Prostate gland (tissue), 2 donors: ENCODE measurements around the gene FMN2. TPM values are rescaled to one million over a fixed set of nuclear protein-coding genes. Genes with fewer than 3 reads are reported as not detected.
"Not testable (repeated sequence)": the region's sequence is repeated elsewhere in the genome, so short reads cannot be mapped to it uniquely, and the experiment has no call there.

ENCODE experiments used
- DNase-seq: peaks from one replicate; pipeline ENCODE4 v3.0.0-alpha.2; 2019; ENCODE audit warnings: low spot score
- H3K27ac ChIP-seq, 2 donors: fragments of 200-600 bp; sonication (generic); 2 replicates each; pipeline ENCODE4 v1.5.1; 2017 to 2019
- H3K27me3 ChIP-seq: fragments of 200-600 bp; sonication (generic); replicated peaks from 2 replicates; pipeline ENCODE4 v1.5.1; 2019; ENCODE audit not compliant: insufficient read depth
- H3K36me3 ChIP-seq, 2 donors: fragments of 200-600 bp; sonication (generic); 1 replicate in 1 of 2; 2 replicates in 1 of 2; pipeline versions ENCODE4 v1.5.1 to v1.8.1; 2017 to 2019
- H3K4me1 ChIP-seq: fragments of 200-600 bp; sonication (generic); replicated peaks from 2 replicates; pipeline ENCODE4 v1.5.1; 2019
- H3K4me3 ChIP-seq, 2 donors: fragments of 200-600 bp; sonication (generic); 2 replicates each; pipeline ENCODE4 v1.5.1; 2017 to 2019
- H3K9me3 ChIP-seq: fragments of 200-600 bp; sonication (generic); 2 replicates; pipeline ENCODE4 v1.5.1; 2017
- CTCF ChIP-seq, 4 experiments: fragments of 200-600 bp in 2 of 4; fragments of 450-650 bp in 2 of 4; sonication (generic) in 2 of 4; IDR thresholded peaks; 1 replicate in 3 of 4; 2 replicates in 1 of 4; pipeline ENCODE4 v1.5.1; 2016 to 2019; ENCODE audit warnings: antibody characterized with exemption in 4 of 4, mild to moderate bottlenecking in 2 of 4, moderate library complexity in 2 of 4
- POLR2A ChIP-seq: fragments of 450-650 bp; IDR thresholded peaks from one replicate; pipeline ENCODE4 v1.6.1; 2016; ENCODE audit warnings: antibody characterized with exemption, mild to moderate bottlenecking
- POLR2AphosphoS5 ChIP-seq: sonication (generic); formaldehyde crosslinking; IDR thresholded peaks from one replicate; pipeline ENCODE4 v1.6.1; 2017; ENCODE audit warnings: antibody characterized with exemption
- WGBS: methylation state at CpG from one replicate; pipeline ENCODE4 v1.1.5; 2018; 5-methylcytosine and 5-hydroxymethylcytosine counted together
- intact Hi-C: fragments of 100-400 bp; cut with DNase I; formaldehyde crosslinking; loops from one replicate; pipeline ENCODE4 v1.14.2; 2022
- total RNA-seq, 2 donors: library from RNA; depleted of rRNA; stranded (reverse); fragments of >200 nt; gene quantifications; one replicate each; pipeline ENCODE4 v1.1.0, GENCODE V29; 2016

Gene FMN2
- total RNA-seq, 2 donors from 2014 or later = 0.27 to 4.8 TPM

- intact Hi-C loops = no loop called here
- no peaks in the 10 kb centered on the region for H3K27me3 ChIP-seq
- TF ChIP-seq CTCF (IDR thresholded peaks at IDR 0.05) (no peak), POLR2AphosphoS5 (no peak)
- no peaks in the 10 kb centered on the region for H3K9me3 ChIP-seq
- H3K4me1 ChIP-seq = no peaks in the 10 kb centered on the region
- H3K27ac ChIP-seq = no peak overlapping the region
- 84% methylated on average over 6 of the region's 6 CpGs for WGBS
- DNase-seq = no peak
- no peak overlapping the region for H3K4me3 ChIP-seq
- H3K36me3 ChIP-seq = no peaks in the 10 kb centered on the region
Observed at GRCh38 chr1:240414237-240414636, 322.6 kb downstream of the FMN2 start.

- H3K4me1 ChIP-seq, H3K9me3 ChIP-seq, H3K27me3 ChIP-seq, intact Hi-C loops, DNase-seq, H3K4me3 ChIP-seq, H3K36me3 ChIP-seq, H3K27ac ChIP-seq: not testable (repeated sequence)
- 94% methylated on average over 1 of the region's 1 CpG for WGBS
Observed at GRCh38 chr1:240415011-240415410, 323.3 kb downstream of the FMN2 start.

- Histone ChIP-seq H3K27ac (no peak overlapping the region), H3K9me3 (no peaks in the 10 kb centered on the region), H3K27me3 (no peaks in the 10 kb centered on the region), H3K36me3 (no peaks in the 10 kb centered on the region), H3K4me1 (no peaks in the 10 kb centered on the region), H3K4me3 (no peak overlapping the region)
- intact Hi-C loops = no loop called here
- TF ChIP-seq POLR2A = no peak
- WGBS = 60% methylated on average over 4 of the region's 4 CpGs
- DNase-seq = no peak
Observed at GRCh38 chr1:240415532-240415931, 323.8 kb downstream of the FMN2 start.

- WGBS = 51% methylated on average over 2 of the region's 2 CpGs
- no peak for DNase-seq
- Histone ChIP-seq H3K27ac (no peak overlapping the region), H3K4me1 (no peaks in the 10 kb centered on the region), H3K9me3 (no peaks in the 10 kb centered on the region), H3K27me3 (no peaks in the 10 kb centered on the region), H3K4me3 (no peak overlapping the region), H3K36me3 (no peaks in the 10 kb centered on the region)
- intact Hi-C loops = no loop called here
- TF ChIP-seq POLR2A (no peak), CTCF (IDR thresholded peaks at IDR 0.05) (no peak)
Observed at GRCh38 chr1:240417317-240417716, 325.6 kb downstream of the FMN2 start.

GRCh38 chr1:240420766-240421165 is 329.1 kb downstream of the FMN2 start:
- intact Hi-C loops = no loop called here
- TF ChIP-seq POLR2AphosphoS5 (no peak), POLR2A (no peak), CTCF (IDR thresholded peaks at IDR 0.05) (no peak)
- Histone ChIP-seq H3K4me1 (no peaks in the 10 kb centered on the region), H3K36me3 (no peaks in the 10 kb centered on the region), H3K27ac (no peak overlapping the region), H3K4me3 (no peak overlapping the region), H3K9me3 (no peaks in the 10 kb centered on the region), H3K27me3 (no peaks in the 10 kb centered on the region)
- 85% methylated on average over 5 of the region's 5 CpGs for WGBS
- no peak for DNase-seq

GRCh38 chr1:240423246-240423924 is 331.7 kb downstream of the FMN2 start:
- DNase-seq = no peak
- Histone ChIP-seq H3K4me1 (no peaks in the 10 kb centered on the region), H3K36me3 (no peaks in the 10 kb centered on the region), H3K9me3 (no peaks in the 10 kb centered on the region), H3K27me3 (no peaks in the 10 kb centered on the region), H3K27ac (no peak overlapping the region), H3K4me3 (no peak overlapping the region)
- WGBS = 45% methylated on average over 6 of the region's 6 CpGs
- no peak for TF ChIP-seq CTCF (IDR thresholded peaks at IDR 0.05)
- TF ChIP-seq POLR2A = no peak
- no peak for TF ChIP-seq POLR2AphosphoS5
- intact Hi-C loops = no loop called here
